Measurements from ENCODE around the gene PPM1L.
A peak's percentile ranks its signal among the peaks of the same experiment; 100 is the strongest.

Gene PPM1L

GRCh38 chr3:160801386-160802118 lies 45.5 kb downstream of the PPM1L start:
- H2BK5ac ChIP-seq (ENCODE audit: low read length) = no peak overlapping the region
- H3K79me1 ChIP-seq (ENCODE audit: low read length) = no peaks in the 10 kb centered on the region
- H3K27me3 ChIP-seq (ENCODE audit: insufficient read depth, low read length, poor library complexity) = no peaks in the 10 kb centered on the region
- no peaks in the 10 kb centered on the region for H3K36me3 ChIP-seq (ENCODE audit: control insufficient read depth, insufficient read depth, low read length)
- H2AK5ac ChIP-seq (ENCODE audit: low read length) = no peak overlapping the region
- no peak overlapping the region for H4K8ac ChIP-seq (ENCODE audit: low read depth, low read length)
- H4K5ac ChIP-seq (ENCODE audit: low read length) = no peak overlapping the region
- DNase-seq = no peak
- no CpG with 5 or more reads among the region's 8 CpGs for WGBS (ENCODE audit: extremely low coverage, insufficient coverage, low lambda C conversion rate)
- no peak overlapping the region for H3K4me2 ChIP-seq (ENCODE audit: low read length)
- no peak overlapping the region for H3K27ac ChIP-seq (ENCODE audit: low read depth, low read length)
- H3K23ac ChIP-seq (ENCODE audit: low read length) = no peak overlapping the region
- peaks cover 2% of the 10 kb centered on the region for H3K4me1 ChIP-seq (ENCODE audit: control insufficient read depth, low read depth, low read length)
- H3K18ac ChIP-seq (ENCODE audit: low read length) = no peak overlapping the region
- H3K56ac ChIP-seq (ENCODE audit: low read length) = no peak overlapping the region
- no peak overlapping the region for H3K9ac ChIP-seq (ENCODE audit: low read length)
- peak overlapping the region; percentile 10 for H2BK120ac ChIP-seq (ENCODE audit: low read depth, low read length)
- H2BK15ac ChIP-seq (replicated peaks; ENCODE audit: low read depth) = no peak overlapping the region
- H3K4me3 ChIP-seq (ENCODE audit: low read length) = no peak overlapping the region
- no peak overlapping the region for H3K4ac ChIP-seq (ENCODE audit: low read depth, low read length)
- H3K79me2 ChIP-seq (ENCODE audit: control insufficient read depth, insufficient read depth, low read length) = no peaks in the 10 kb centered on the region

- H4K8ac ChIP-seq (ENCODE audit: low read depth, low read length) = no peak overlapping the region
- peak; percentile 29 for DNase-seq
- WGBS (ENCODE audit: extremely low coverage, insufficient coverage, low lambda C conversion rate) = no CpG with 5 or more reads among the region's 1 CpG
These were observed 48.7 kb downstream of the PPM1L start for GRCh38 chr3:160804762-160805161.

GRCh38 chr3:160806094-160806493 lies 50.1 kb downstream of the PPM1L start:
- H2BK120ac ChIP-seq (ENCODE audit: low read depth, low read length) = no peak overlapping the region
- H4K5ac ChIP-seq (ENCODE audit: low read length) = no peak overlapping the region
- H3K27ac ChIP-seq (ENCODE audit: low read depth, low read length) = no peak overlapping the region
- H3K79me1 ChIP-seq (ENCODE audit: low read length) = no peaks in the 10 kb centered on the region
- DNase-seq = no peak
- H3K18ac ChIP-seq (ENCODE audit: low read length) = no peak overlapping the region
- peaks cover 2% of the 10 kb centered on the region for H3K4me1 ChIP-seq (ENCODE audit: control insufficient read depth, low read depth, low read length)
- H3K79me2 ChIP-seq (ENCODE audit: control insufficient read depth, insufficient read depth, low read length) = no peaks in the 10 kb centered on the region
- no peak overlapping the region for H3K23ac ChIP-seq (ENCODE audit: low read length)
- H4K8ac ChIP-seq (ENCODE audit: low read depth, low read length) = no peak overlapping the region
- no peak overlapping the region for H2AK5ac ChIP-seq (ENCODE audit: low read length)
- H3K4ac ChIP-seq (ENCODE audit: low read depth, low read length) = no peak overlapping the region
- no peaks in the 10 kb centered on the region for H3K27me3 ChIP-seq (ENCODE audit: insufficient read depth, low read length, poor library complexity)
- no peak overlapping the region for H3K4me3 ChIP-seq (ENCODE audit: low read length)
- no peaks in the 10 kb centered on the region for H3K36me3 ChIP-seq (ENCODE audit: control insufficient read depth, insufficient read depth, low read length)
- H2BK15ac ChIP-seq (replicated peaks; ENCODE audit: low read depth) = no peak overlapping the region
- no peak overlapping the region for H2BK5ac ChIP-seq (ENCODE audit: low read length)
- no peak overlapping the region for H3K4me2 ChIP-seq (ENCODE audit: low read length)
- no peak overlapping the region for H3K56ac ChIP-seq (ENCODE audit: low read length)
- no peak overlapping the region for H3K9ac ChIP-seq (ENCODE audit: low read length)

More at GRCh38 chr3:160804762-160805161, 48.7 kb downstream of the PPM1L start:
- Histone ChIP-seq H3K36me3 (ENCODE audit: control insufficient read depth, insufficient read depth, low read length) (no peaks in the 10 kb centered on the region), H3K79me2 (ENCODE audit: control insufficient read depth, insufficient read depth, low read length) (no peaks in the 10 kb centered on the region), H3K23ac (ENCODE audit: low read length) (no peak overlapping the region), H3K27ac (ENCODE audit: low read depth, low read length) (no peak overlapping the region), H3K79me1 (ENCODE audit: low read length) (no peaks in the 10 kb centered on the region), H2AK5ac (ENCODE audit: low read length) (no peak overlapping the region), H3K4me1 (ENCODE audit: control insufficient read depth, low read depth, low read length) (peaks cover 2% of the 10 kb centered on the region), H2BK5ac (ENCODE audit: low read length) (no peak overlapping the region), H3K18ac (ENCODE audit: low read length) (no peak overlapping the region), H3K27me3 (ENCODE audit: insufficient read depth, low read length, poor library complexity) (no peaks in the 10 kb centered on the region), H3K56ac (ENCODE audit: low read length) (peak overlapping the region; percentile 20), H3K4ac (ENCODE audit: low read depth, low read length) (no peak overlapping the region), H2BK120ac (ENCODE audit: low read depth, low read length) (no peak overlapping the region), H3K4me3 (ENCODE audit: low read length) (no peak overlapping the region), H2BK15ac (replicated peaks; ENCODE audit: low read depth) (no peak overlapping the region), H3K9ac (ENCODE audit: low read length) (no peak overlapping the region), H3K4me2 (ENCODE audit: low read length) (no peak overlapping the region), H4K5ac (ENCODE audit: low read length) (no peak overlapping the region)

GRCh38 chr3:160806686-160807085 lies 50.7 kb downstream of the PPM1L start:
- Histone ChIP-seq H3K4ac (ENCODE audit: low read depth, low read length) (no peak overlapping the region), H2BK15ac (replicated peaks; ENCODE audit: low read depth) (no peak overlapping the region), H3K4me1 (ENCODE audit: control insufficient read depth, low read depth, low read length) (peaks cover 2% of the 10 kb centered on the region), H3K27ac (ENCODE audit: low read depth, low read length) (no peak overlapping the region), H3K4me3 (ENCODE audit: low read length) (no peak overlapping the region), H3K18ac (ENCODE audit: low read length) (no peak overlapping the region), H4K8ac (ENCODE audit: low read depth, low read length) (no peak overlapping the region), H3K4me2 (ENCODE audit: low read length) (no peak overlapping the region), H3K79me2 (ENCODE audit: control insufficient read depth, insufficient read depth, low read length) (no peaks in the 10 kb centered on the region), H3K27me3 (ENCODE audit: insufficient read depth, low read length, poor library complexity) (no peaks in the 10 kb centered on the region), H3K36me3 (ENCODE audit: control insufficient read depth, insufficient read depth, low read length) (no peaks in the 10 kb centered on the region), H4K5ac (ENCODE audit: low read length) (no peak overlapping the region), H2AK5ac (ENCODE audit: low read length) (no peak overlapping the region), H3K79me1 (ENCODE audit: low read length) (no peaks in the 10 kb centered on the region), H2BK120ac (ENCODE audit: low read depth, low read length) (no peak overlapping the region), H2BK5ac (ENCODE audit: low read length) (no peak overlapping the region), H3K23ac (ENCODE audit: low read length) (no peak overlapping the region), H3K56ac (ENCODE audit: low read length) (no peak overlapping the region), H3K9ac (ENCODE audit: low read length) (no peak overlapping the region)
- no peak for DNase-seq
- WGBS (ENCODE audit: extremely low coverage, insufficient coverage, low lambda C conversion rate) = no CpG with 5 or more reads among the region's 3 CpGs

GRCh38 chr3:160808838-160809237 lies 52.8 kb downstream of the PPM1L start:
- H2BK15ac ChIP-seq (replicated peaks; ENCODE audit: low read depth) = no peak overlapping the region
- H2BK5ac ChIP-seq (ENCODE audit: low read length) = no peak overlapping the region
- WGBS (ENCODE audit: extremely low coverage, insufficient coverage, low lambda C conversion rate) = no CpG with 5 or more reads among the region's 3 CpGs
- H3K4ac ChIP-seq (ENCODE audit: low read depth, low read length) = no peak overlapping the region
- H3K23ac ChIP-seq (ENCODE audit: low read length) = no peak overlapping the region
- H3K27ac ChIP-seq (ENCODE audit: low read depth, low read length) = no peak overlapping the region
- H3K36me3 ChIP-seq (ENCODE audit: control insufficient read depth, insufficient read depth, low read length) = no peaks in the 10 kb centered on the region
- H3K4me2 ChIP-seq (ENCODE audit: low read length) = no peak overlapping the region
- no peak overlapping the region for H2AK5ac ChIP-seq (ENCODE audit: low read length)
- no peak overlapping the region for H3K18ac ChIP-seq (ENCODE audit: low read length)
- no peaks in the 10 kb centered on the region for H3K27me3 ChIP-seq (ENCODE audit: insufficient read depth, low read length, poor library complexity)
- DNase-seq = no peak
- H3K79me1 ChIP-seq (ENCODE audit: low read length) = no peaks in the 10 kb centered on the region
- no peak overlapping the region for H4K8ac ChIP-seq (ENCODE audit: low read depth, low read length)
- no peak overlapping the region for H4K5ac ChIP-seq (ENCODE audit: low read length)
- H3K9ac ChIP-seq (ENCODE audit: low read length) = no peak overlapping the region
- no peaks in the 10 kb centered on the region for H3K79me2 ChIP-seq (ENCODE audit: control insufficient read depth, insufficient read depth, low read length)
- no peak overlapping the region for H3K4me3 ChIP-seq (ENCODE audit: low read length)
- no peak overlapping the region for H3K56ac ChIP-seq (ENCODE audit: low read length)
- H2BK120ac ChIP-seq (ENCODE audit: low read depth, low read length) = no peak overlapping the region
- H3K4me1 ChIP-seq (ENCODE audit: control insufficient read depth, low read depth, low read length) = no peaks in the 10 kb centered on the region

GRCh38 chr3:160809453-160809852 lies 53.4 kb downstream of the PPM1L start:
- H3K4me1 ChIP-seq (ENCODE audit: control insufficient read depth, low read depth, low read length) = no peaks in the 10 kb centered on the region
- no CpG with 5 or more reads among the region's 2 CpGs for WGBS (ENCODE audit: extremely low coverage, insufficient coverage, low lambda C conversion rate)

More at GRCh38 chr3:160809453-160809852, 53.4 kb downstream of the PPM1L start:
- Histone ChIP-seq H3K36me3 (ENCODE audit: control insufficient read depth, insufficient read depth, low read length) (no peaks in the 10 kb centered on the region), H3K27ac (ENCODE audit: low read depth, low read length) (no peak overlapping the region), H2BK120ac (ENCODE audit: low read depth, low read length) (no peak overlapping the region), H3K4me2 (ENCODE audit: low read length) (no peak overlapping the region), H3K27me3 (ENCODE audit: insufficient read depth, low read length, poor library complexity) (no peaks in the 10 kb centered on the region), H3K4me3 (ENCODE audit: low read length) (no peak overlapping the region), H3K18ac (ENCODE audit: low read length) (no peak overlapping the region), H3K23ac (ENCODE audit: low read length) (no peak overlapping the region), H4K5ac (ENCODE audit: low read length) (no peak overlapping the region), H3K79me2 (ENCODE audit: control insufficient read depth, insufficient read depth, low read length) (no peaks in the 10 kb centered on the region), H3K9ac (ENCODE audit: low read length) (no peak overlapping the region), H3K56ac (ENCODE audit: low read length) (no peak overlapping the region), H2BK15ac (replicated peaks; ENCODE audit: low read depth) (no peak overlapping the region), H3K79me1 (ENCODE audit: low read length) (no peaks in the 10 kb centered on the region), H3K4ac (ENCODE audit: low read depth, low read length) (no peak overlapping the region), H2BK5ac (ENCODE audit: low read length) (no peak overlapping the region), H4K8ac (ENCODE audit: low read depth, low read length) (no peak overlapping the region), H2AK5ac (ENCODE audit: low read length) (no peak overlapping the region)
- no peak for DNase-seq

Data from mesendoderm (in vitro differentiated cells).